Measurements from ENCODE around the gene FOXP1.

The FOXP1 gene

DNA sequence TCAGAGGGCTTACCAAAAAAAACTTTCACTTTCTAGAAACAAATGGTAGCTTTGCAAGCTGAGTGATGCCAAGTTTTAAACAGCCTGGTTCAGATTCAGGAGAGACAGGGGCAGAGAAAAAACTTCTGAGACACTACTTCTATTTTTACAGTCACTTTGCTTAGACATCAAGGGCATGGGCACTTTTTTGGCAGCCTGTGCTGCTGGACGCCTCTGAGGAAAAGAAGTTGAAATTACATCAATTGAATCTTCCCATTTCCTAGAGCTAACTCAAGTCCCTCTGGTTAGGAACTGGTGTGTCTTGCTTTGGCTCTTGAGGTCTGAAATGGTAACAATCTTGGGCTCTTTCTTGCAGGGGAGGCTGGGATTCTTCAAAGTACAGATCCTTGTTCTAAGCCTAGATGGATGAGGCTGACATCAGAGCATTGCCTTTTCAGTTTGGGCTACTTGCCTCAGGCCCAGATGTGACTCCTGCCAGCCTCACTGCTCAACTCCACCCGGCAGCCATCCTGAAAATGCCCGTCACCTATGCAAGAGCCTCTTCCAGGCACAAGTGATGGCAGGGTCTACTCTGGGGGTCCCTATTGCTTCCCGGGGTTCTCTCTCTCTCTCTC lies 357.5 kb downstream of the FOXP1 start:
- H3K4me3 ChIP-seq (ENCODE audit: low read length), result peak overlapping the region; percentile 44; the same call in 1 of the 2 replicates
- no peak for TF ChIP-seq ZNF274 (IDR thresholded peaks at IDR 0.05; ENCODE audit: low read depth, low read length)

DNA sequence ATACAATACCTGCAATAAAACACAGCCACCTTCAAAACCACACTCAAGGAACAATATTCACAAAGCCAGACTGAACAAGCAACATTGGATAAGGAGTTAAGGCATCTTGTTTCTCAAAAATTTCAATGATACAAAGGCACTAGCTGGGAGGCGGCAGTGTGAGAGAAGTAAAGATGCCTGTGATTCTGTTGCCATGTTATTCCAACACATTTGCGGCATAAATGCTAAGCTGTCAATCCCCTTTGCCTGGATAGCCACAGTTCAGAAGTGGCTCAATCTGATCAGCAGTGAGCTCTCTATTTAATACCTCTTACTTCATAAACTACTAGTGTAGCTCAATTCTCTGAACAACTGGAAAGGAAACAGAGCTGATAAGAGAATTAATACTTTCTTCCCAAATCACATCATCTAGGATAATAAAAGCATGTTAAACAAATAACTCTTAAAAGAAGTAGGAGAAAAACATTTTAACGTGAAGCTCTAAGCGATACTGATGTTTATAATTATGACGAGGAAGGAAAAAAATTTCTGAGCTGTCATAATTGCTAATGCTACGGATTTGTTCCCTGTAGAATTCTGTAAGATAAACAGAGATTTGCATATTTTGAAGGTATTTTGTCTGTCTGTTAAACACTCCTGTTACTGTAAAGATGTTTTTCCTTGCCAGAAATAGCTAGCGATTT lies 358.4 kb downstream of the FOXP1 start:
- H3K4me3 ChIP-seq (ENCODE audit: low read length), result no peak overlapping the region
- TF ChIP-seq ZNF274 (IDR thresholded peaks at IDR 0.05; ENCODE audit: low read depth, low read length), result no peak

DNA sequence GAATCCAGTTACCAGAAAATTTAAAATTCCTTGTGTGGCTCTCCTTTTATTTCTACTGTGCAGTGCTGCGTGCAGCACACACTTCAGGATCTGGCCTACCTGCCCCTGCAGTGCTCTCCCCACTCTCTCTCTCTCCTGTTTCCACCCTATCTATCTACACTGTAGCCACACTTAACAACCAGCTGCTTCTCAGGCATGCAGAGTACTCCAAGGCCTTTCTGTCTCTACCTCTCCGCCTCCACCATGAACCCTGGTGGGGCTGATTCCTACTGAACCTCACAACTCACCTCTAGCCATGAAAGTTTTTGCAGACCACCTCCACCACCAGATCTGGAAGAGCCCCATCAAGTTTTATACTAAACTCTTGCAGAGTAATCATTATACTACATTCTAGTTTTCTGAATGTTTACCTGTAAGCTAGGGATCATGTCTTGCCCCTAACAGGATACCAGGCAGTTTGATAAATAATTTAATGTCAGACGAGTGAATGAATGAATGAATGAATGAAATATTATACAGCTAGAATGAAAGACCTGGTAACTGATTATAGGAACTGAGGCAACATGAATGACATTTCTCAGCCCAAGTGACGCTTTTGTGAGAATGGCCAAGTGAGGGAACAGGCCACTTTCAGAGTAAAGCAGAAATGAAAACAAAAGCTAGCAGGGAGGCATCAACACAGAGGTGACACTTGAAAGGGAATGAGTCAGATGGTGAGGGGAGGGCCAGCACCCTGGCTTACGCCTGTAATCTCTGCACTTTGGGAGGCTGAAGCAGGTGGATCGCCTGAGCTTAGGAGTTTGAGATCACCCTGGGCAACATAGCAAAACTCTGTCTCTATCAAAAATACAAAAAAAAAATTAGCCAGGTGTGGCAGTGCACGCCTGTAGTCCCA lies 363.5 kb downstream of the FOXP1 start:
- no peak overlapping the region for H3K4me3 ChIP-seq (ENCODE audit: low read length)
- TF ChIP-seq ZNF274 (IDR thresholded peaks at IDR 0.05; ENCODE audit: low read depth, low read length), result no peak

DNA sequence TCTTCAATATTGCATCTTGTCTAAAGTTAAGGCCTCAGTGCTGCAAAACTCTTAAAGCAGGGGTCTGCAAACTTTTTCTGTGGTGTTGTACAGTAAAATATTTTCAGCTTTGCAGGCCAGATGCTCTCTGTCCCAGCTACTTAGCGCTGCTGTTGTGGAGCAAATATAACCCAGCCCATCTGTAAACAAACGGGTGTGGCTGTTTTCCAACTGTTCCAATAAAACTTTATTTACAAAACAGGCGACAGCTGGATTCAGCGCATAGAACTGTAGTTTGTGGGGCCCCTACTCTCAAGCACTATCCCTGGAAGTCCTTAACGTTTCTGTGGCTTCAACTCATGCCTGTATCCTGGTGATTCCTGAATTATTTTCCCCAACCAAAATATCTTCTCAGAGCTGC lies 365.0 kb downstream of the FOXP1 start:
- H3K4me3 ChIP-seq (ENCODE audit: low read length), result no peak overlapping the region
- TF ChIP-seq ZNF274 (IDR thresholded peaks at IDR 0.05; ENCODE audit: low read depth, low read length), result no peak

DNA sequence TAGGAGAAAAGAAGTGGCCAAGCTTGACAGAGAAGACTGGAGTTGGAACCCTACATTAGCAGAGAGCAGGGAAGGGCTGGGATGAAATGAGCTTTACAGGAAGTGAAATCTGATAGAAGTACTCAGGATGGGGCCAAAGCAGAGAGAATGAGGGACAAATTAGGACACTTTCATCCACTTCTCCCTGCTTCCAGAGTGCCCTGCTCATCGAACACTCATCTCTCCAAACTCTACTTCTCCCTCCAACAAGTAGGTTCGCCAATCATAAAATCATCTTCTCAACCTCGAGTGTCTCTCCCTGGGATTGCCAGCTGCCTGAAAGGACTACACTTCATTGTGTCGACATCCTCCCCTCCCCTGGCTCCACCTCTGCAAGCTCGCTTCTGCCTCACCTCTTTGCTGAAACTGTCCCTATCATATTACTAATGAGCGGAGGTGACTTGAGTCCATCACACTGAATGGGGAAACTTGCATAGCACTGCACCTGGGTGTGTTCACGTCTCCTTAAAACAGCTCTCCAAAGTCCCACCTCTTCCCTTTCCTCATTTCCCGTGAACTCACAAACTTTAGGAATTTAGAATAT lies 365.8 kb downstream of the FOXP1 start:
- no peak for TF ChIP-seq ZNF274 (IDR thresholded peaks at IDR 0.05; ENCODE audit: low read depth, low read length)
- H3K4me3 ChIP-seq (ENCODE audit: low read length), result no peak overlapping the region

DNA sequence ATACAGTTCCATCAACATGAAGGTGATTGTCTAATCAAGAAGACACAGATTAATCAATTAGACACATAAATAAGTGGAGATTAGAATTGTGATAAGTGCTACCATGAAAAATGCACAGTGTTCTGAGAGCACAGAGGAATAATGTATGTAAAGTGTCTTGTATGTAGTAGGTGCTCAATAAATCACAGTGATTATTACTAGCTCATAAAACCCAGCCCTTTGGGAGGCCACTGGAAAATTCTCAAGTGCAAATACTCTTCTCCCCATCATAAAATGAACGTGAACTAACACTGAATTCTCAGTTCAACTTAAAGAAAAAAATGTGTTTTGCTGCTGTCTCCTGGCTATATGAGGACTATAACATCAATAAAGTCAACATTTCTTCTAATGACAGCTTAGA lies 368.2 kb downstream of the FOXP1 start:
- TF ChIP-seq ZNF274 (IDR thresholded peaks at IDR 0.05; ENCODE audit: low read depth, low read length), result no peak
- H3K4me3 ChIP-seq (ENCODE audit: low read length), result no peak overlapping the region

DNA sequence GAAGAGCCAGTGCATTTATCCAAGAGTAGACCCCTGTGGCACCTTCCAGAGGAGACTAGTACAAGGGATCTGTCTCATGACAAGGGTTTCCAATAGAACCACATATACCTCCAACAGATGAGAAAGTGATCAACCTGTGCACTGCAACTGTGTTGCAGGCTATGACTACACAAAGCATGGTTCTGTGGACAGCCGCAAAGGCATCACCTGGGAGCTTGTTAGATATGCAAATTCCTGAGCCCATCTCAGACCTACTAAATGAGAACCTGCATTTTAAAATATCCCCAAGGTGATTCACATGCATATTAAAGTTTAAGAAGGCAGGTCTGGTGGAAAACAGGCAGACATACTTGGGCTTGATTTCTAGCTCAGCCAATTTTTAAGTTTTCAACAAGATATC lies 368.7 kb downstream of the FOXP1 start:
- no peak overlapping the region for H3K4me3 ChIP-seq (ENCODE audit: low read length)
- no peak for TF ChIP-seq ZNF274 (IDR thresholded peaks at IDR 0.05; ENCODE audit: low read depth, low read length)

DNA sequence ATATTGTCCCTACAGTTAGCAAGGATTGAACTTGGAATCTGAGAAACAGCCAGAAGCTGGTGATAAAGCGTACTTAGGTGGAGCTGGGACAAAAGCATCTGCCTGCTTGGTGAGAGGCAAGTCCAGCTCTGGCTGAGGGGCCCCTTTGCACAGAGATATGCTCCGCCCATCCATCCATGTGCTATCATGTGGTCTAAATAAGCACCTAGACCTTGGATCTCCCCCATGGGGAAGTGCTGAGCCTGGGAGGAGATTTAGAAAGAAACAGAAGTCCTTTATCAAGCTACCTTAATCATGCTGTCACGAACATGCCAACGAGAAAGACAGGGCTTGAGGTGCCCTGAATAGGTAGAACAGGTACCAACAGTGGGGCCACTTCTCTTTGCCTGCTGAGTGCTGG lies 369.5 kb downstream of the FOXP1 start:
- H3K4me3 ChIP-seq (ENCODE audit: low read length), result no peak overlapping the region
- TF ChIP-seq ZNF274 (IDR thresholded peaks at IDR 0.05; ENCODE audit: low read depth, low read length), result no peak

DNA sequence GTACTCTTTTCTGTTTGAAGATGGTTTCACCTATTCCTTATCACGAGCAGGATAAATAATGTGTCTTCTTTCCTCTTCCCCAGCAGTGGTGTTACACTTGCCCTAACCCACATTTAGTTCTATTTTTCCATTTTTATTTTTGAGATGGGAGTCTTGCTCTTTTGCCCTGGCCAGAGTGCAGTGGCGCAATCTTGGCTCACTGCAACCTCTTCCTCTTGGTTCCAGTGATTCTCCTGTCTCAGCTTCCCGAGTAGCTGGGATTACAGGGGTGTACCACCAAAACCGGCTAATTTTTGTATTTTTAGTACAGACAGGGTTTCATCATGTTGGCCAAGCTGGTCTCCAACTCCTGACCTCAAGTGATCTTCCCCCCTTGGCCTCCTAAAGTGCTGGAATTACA lies 372.4 kb downstream of the FOXP1 start:
- no peak for TF ChIP-seq ZNF274 (IDR thresholded peaks at IDR 0.05; ENCODE audit: low read depth, low read length)
- H3K4me3 ChIP-seq (ENCODE audit: low read length), result no peak overlapping the region

DNA sequence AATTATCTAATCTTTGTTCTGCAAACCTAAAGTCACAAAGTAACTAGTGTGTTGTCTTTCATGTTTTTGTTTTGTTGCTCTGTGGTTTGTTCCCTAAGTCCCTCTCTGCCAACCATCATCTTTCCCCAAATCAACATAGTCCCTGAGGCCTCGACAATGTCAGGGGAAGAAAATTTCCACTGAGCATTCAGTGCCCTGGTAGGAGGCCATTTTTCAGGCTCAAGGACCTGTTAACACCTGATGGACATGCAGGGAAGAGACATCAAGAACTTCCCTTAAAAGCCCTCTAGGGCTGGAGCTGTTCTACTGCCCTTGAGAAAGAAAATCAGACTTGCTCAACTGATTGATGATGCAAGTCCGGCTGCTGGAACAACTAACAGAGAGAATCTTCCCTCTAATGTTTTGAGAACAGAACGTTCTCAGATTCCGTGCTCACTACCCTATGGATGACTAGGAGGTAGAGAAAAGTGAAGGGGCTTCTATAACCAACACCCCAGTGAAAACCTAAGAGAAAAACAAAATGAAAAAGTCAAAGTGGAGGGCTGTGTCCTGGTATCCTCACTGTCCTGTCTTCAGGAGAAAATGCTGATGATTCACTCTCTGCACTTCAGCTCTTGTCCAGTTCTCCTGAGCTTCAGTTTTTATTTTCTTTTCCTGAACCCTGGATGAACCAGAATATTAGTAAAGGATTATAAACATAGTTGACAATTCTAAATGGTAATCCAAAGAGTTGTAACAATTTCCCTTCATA lies 373.1 kb downstream of the FOXP1 start:
- TF ChIP-seq ZNF274 (IDR thresholded peaks at IDR 0.05; ENCODE audit: low read depth, low read length), result no peak
- H3K4me3 ChIP-seq (ENCODE audit: low read length), result no peak overlapping the region

DNA sequence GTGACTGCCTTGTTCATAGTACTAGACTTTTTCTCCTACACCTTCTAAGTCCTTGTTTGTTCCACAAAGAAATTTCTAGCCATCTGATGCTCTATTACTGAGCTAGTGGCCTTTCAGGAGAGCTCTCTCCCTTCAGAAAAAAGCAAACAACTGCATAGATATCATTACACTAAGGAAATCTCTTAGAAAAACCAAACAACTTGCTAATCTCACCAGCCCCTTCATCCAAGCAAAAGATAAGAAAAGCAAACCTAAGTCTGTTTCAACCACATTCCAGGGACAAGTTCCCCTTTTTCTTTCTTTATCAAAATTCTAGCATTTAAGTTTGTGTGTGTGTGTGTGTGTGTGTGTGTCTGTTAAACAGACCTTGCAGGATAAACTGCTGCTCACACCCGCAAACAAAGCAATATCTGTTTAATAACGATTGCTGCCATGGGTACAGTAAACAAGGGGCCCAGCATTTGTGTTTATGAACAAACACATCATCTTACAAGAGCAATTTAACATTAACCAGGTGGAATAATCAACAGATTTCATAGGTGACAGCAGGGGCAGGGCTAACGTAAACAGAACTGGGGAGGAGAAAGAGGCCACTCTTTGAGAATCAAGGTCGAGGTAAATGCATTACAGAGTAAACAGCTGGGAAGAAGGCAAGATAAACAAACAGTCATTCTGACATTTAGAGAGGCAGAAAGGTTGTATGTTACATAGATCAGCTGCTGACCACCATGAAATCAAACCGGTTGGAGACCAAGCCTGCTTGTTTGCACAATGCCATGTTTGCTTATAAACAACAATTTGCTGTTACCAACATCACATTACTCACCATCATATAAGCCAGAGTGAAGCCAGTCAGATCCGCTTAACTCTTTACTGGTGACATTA lies 375.1 kb downstream of the FOXP1 start:
- no peak for TF ChIP-seq ZNF274 (IDR thresholded peaks at IDR 0.05; ENCODE audit: low read depth, low read length)
- H3K4me3 ChIP-seq (ENCODE audit: low read length), result no peak overlapping the region

DNA sequence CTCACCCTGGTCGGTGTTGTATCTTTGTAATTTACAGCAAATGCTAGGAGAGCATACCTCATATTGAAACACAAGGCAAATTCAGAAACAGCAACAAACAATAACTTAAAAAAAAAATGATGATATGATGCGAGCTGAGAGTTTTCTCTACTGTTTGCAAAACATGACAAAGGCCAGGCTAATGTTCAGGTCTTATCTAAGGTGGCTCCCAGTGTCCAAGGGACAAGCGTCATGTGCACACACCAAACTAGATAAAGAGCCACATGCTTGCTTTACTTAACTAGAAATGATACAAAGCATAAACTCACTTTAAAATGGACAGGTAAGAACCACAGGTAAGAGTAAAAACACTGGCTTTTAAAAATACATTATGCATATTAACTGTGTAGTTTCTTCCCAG lies 375.9 kb downstream of the FOXP1 start:
- TF ChIP-seq ZNF274 (IDR thresholded peaks at IDR 0.05; ENCODE audit: low read depth, low read length), result no peak
- no peak overlapping the region for H3K4me3 ChIP-seq (ENCODE audit: low read length)
